Muscle layer of colon (tissue), 2 donors: ENCODE data around the gene RHOH.
"Not testable (repeated sequence)": the region's sequence is repeated elsewhere in the genome, so short reads cannot be mapped to it uniquely, and the experiment has no call there.

Source experiments
- H3K27ac ChIP-seq: one replicate; pipeline ENCODE4 v1.7.0; 2013; ENCODE audit warnings: low read depth, mild to moderate bottlenecking, low read length, moderate library complexity
- H3K27me3 ChIP-seq, 2 donors: one replicate each; pipeline ENCODE4 v1.7.0; 2013; ENCODE audit warnings: low read length in 2 of 2, mild to moderate bottlenecking in 2 of 2; ENCODE audit not compliant: insufficient read depth in 2 of 2, control insufficient read depth in 1 of 2
- H3K36me3 ChIP-seq: one replicate; pipeline ENCODE4 v1.7.0; 2013; ENCODE audit warnings: mild to moderate bottlenecking, low read length; ENCODE audit not compliant: insufficient read depth
- H3K4me1 ChIP-seq: one replicate; pipeline ENCODE4 v1.7.0; 2013; ENCODE audit warnings: mild to moderate bottlenecking, low read length; ENCODE audit not compliant: insufficient read depth
- H3K4me3 ChIP-seq, 2 donors: one replicate each; pipeline ENCODE4 v1.7.0; 2013; ENCODE audit warnings: low read length in 2 of 2, low read depth in 1 of 2, mild to moderate bottlenecking in 1 of 2, moderate library complexity in 1 of 2
- H3K9ac ChIP-seq: one replicate; pipeline ENCODE4 v1.7.0; 2013; ENCODE audit warnings: low read length
- H3K9me3 ChIP-seq: one replicate; pipeline ENCODE4 v1.7.0; 2013; ENCODE audit warnings: mild to moderate bottlenecking, low read length
- donor health status: abdominal sarcoma.
- donor health status: Adenocarcinoma of cecum.

RHOH gene

DNA sequence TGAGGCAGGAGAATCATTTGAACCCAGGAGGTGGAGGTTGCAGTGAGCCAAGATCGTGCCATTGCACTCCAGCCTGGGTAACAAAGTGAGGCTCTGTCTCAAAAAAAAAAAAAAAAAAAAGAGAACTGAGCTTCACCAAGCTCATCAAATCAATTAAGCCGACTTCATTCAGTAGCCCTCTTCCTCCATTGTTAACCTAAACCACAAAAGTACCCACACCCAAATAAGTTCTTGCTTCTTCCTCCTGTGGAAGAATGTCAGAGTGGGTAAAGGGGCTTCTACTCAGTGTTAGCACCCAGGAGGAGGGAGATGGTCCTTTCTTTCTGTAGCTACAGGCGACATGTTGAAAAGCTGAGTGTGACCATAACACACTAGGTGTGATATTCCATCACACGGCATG, 79.7 kb downstream of the RHOH start:
- H3K9me3 ChIP-seq: no peaks in the 10 kb centered on the region
- H3K4me1 ChIP-seq: no peaks in the 10 kb centered on the region
- H3K4me3 ChIP-seq: no peak overlapping the region
- no peaks in the 10 kb centered on the region for H3K27me3 ChIP-seq
- no peaks in the 10 kb centered on the region for H3K36me3 ChIP-seq
- H3K27ac ChIP-seq: no peak overlapping the region
- no peak overlapping the region for H3K9ac ChIP-seq

DNA sequence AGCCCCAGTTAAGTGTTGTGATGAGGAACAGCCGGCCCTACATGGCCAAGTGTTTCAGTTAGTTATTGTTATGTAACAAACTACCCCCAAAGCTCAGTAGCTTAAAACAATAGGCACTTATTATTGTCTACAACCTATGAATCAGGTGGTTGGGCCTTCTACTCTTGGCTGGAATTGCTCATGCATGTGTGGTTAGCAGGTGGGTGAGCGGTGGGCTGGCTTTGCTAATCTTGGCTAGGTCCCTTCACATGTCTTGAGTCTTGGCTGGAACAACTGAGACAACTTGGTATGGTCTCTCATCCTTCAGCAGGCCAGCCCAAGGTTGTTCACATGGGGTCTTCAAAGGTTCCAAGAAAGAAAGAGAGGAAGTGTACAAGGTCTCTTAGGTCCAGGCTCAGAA, 83.8 kb downstream of the RHOH start:
- H3K27ac ChIP-seq: no peak overlapping the region
- no peak overlapping the region for H3K9ac ChIP-seq
- H3K4me3 ChIP-seq: no peak overlapping the region
- H3K9me3 ChIP-seq: no peaks in the 10 kb centered on the region
- H3K27me3 ChIP-seq: no peaks in the 10 kb centered on the region
- H3K4me1 ChIP-seq: no peaks in the 10 kb centered on the region
- H3K36me3 ChIP-seq: no peaks in the 10 kb centered on the region

GRCh38 chr4:40281099-40281498, 84.3 kb downstream of the RHOH start:
- H3K27ac ChIP-seq: no peak overlapping the region
- no peaks in the 10 kb centered on the region for H3K9me3 ChIP-seq
- no peaks in the 10 kb centered on the region for H3K4me1 ChIP-seq
- H3K9ac ChIP-seq: no peak overlapping the region
- H3K4me3 ChIP-seq: no peak overlapping the region
- H3K36me3 ChIP-seq: no peaks in the 10 kb centered on the region
- H3K27me3 ChIP-seq: no peaks in the 10 kb centered on the region

DNA sequence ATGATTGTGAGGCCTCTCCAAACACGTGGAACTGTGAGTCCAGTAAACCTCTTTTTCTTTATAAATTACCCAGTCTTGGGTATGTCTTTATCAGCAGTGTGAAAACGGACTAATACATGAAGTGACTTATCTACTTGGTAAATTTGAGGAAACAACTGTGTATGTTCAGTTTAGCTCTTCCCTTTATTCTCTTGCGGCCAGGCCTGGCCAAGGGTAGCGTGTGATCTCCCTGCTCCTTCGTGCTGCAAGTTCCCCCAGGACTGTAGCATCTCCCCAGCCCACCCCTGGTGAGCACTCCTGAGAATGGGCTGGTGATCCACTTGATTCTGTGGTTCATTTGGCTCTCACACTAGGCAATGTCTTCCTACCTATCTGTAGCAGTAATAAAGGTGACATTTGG, 85.1 kb downstream of the RHOH start:
- Histone ChIP-seq H3K27me3 (no peaks in the 10 kb centered on the region), H3K4me1 (no peaks in the 10 kb centered on the region), H3K4me3 (no peak overlapping the region), H3K9me3 (no peaks in the 10 kb centered on the region), H3K9ac (no peak overlapping the region), H3K27ac (no peak overlapping the region), H3K36me3 (no peaks in the 10 kb centered on the region)

GRCh38 chr4:40282857-40283256, 86.0 kb downstream of the RHOH start:
- H3K36me3 ChIP-seq, H3K27me3 ChIP-seq, H3K27ac ChIP-seq, H3K9me3 ChIP-seq, H3K9ac ChIP-seq, H3K4me3 ChIP-seq, H3K4me1 ChIP-seq: not testable (repeated sequence)

- Histone ChIP-seq H3K36me3 (no peaks in the 10 kb centered on the region), H3K27ac (no peak overlapping the region), H3K4me3 (no peak overlapping the region), H3K4me1 (no peaks in the 10 kb centered on the region), H3K9ac (no peak overlapping the region), H3K9me3 (no peaks in the 10 kb centered on the region), H3K27me3 (no peaks in the 10 kb centered on the region)
Measured at GRCh38 chr4:40283413-40283812, 86.6 kb downstream of the RHOH start.

GRCh38 chr4:40283968-40284367, 87.1 kb downstream of the RHOH start:
- Histone ChIP-seq H3K4me3 (no peak overlapping the region), H3K27ac (no peak overlapping the region), H3K36me3 (no peaks in the 10 kb centered on the region), H3K9me3 (no peaks in the 10 kb centered on the region), H3K27me3 (no peaks in the 10 kb centered on the region), H3K4me1 (no peaks in the 10 kb centered on the region), H3K9ac (no peak overlapping the region)

DNA sequence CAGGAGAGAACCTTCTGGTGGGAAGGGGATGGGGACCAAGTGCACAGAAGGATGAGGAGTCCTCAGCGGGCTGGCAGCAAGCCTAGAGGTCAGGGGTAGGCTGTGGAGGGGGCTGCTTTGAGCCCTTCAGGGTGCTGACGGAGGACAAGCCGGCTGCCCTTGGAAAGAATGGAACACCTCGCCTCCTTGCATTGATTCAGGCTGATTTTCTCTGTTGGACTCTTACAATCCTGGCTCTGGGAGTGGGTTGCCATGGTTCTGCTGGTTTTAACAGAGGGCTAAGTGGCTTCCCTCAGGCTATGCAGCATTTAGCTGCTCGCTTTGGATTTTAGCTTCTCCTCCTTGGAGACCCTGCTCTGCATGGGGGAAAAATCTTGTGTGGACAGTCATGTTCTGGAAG, 88.9 kb downstream of the RHOH start:
- Histone ChIP-seq H3K27ac (no peak overlapping the region), H3K4me1 (no peaks in the 10 kb centered on the region), H3K9ac (no peak overlapping the region), H3K27me3 (no peaks in the 10 kb centered on the region), H3K9me3 (no peaks in the 10 kb centered on the region), H3K36me3 (no peaks in the 10 kb centered on the region), H3K4me3 (no peak overlapping the region)

DNA sequence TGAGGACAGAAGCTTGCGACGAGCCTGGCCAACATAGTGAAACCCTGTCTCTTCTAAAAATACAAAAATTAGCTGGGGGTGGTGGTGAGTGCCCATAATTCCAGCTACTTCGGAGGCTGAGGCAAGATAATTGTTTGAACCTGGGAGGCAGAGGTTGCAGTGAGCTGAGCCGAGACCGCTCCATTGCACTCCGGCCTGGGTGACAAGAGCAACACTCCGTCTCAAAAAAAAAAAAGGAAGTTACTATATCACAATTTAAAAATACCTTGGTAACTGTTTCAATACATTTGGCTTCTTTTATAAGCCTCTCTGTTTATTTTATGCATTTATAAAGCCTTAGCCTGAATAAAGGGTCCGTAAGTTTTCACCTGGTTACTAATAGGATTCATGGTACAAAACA, 91.7 kb downstream of the RHOH start:
- Histone ChIP-seq H3K27me3 (no peaks in the 10 kb centered on the region), H3K9me3 (no peaks in the 10 kb centered on the region), H3K4me1 (no peaks in the 10 kb centered on the region), H3K27ac (no peak overlapping the region), H3K36me3 (no peaks in the 10 kb centered on the region), H3K4me3 (no peak overlapping the region), H3K9ac (no peak overlapping the region)

DNA sequence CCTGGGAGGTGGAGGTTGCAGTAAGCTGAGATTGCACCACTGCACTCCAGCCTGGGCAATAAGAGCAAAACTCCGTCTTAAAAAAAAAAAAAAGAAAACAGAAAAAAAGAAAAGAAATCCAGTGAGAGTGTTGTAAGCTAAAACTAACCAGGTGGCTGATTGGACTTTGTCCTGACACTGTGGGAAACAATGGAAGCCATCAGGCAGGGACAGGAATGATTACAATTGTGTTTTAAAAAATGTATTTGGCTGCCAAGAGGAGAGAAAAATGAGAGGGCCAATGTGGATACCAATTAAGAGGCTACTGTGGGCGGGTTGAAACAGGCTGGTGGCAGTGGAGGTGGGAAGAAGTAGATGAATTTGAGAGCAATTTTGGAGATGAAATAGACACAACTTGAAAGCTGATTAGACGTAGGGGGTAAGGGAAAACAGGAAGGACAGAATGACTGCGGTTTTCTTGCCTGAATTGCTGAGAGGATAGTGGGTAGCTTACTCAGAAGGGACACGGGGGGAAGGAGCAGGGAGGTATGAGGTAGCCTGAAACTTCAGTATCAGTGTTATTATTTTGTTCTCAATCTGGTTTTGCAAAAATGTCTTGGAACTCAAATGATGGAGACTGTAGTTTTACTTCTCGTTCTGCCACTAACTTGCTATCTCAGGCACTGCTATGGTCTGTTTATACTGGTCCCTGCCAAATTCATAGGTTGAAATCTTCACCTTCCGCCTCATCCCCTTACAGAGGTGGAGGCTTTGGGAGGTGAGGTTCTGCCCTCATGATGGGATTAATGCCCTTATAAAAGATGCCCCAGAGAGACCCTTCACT, 92.7 kb downstream of the RHOH start:
- no peak overlapping the region for H3K27ac ChIP-seq
- H3K9me3 ChIP-seq: no peaks in the 10 kb centered on the region
- no peaks in the 10 kb centered on the region for H3K4me1 ChIP-seq
- H3K4me3 ChIP-seq: no peak overlapping the region
- H3K27me3 ChIP-seq: no peaks in the 10 kb centered on the region
- no peaks in the 10 kb centered on the region for H3K36me3 ChIP-seq
- no peak overlapping the region for H3K9ac ChIP-seq

- not testable (repeated sequence) for H3K4me1 ChIP-seq, H3K9ac ChIP-seq, H3K27me3 ChIP-seq, H3K27ac ChIP-seq, H3K9me3 ChIP-seq, H3K4me3 ChIP-seq, H3K36me3 ChIP-seq
Measured at GRCh38 chr4:40290611-40291186, 93.9 kb downstream of the RHOH start.

- H3K4me1 ChIP-seq: no peaks in the 10 kb centered on the region
- no peak overlapping the region for H3K9ac ChIP-seq
- no peak overlapping the region for H3K27ac ChIP-seq
Measured at GRCh38 chr4:40292313-40292759, 95.5 kb downstream of the RHOH start.

More at GRCh38 chr4:40292313-40292759, 95.5 kb downstream of the RHOH start:
- H3K27me3 ChIP-seq: no peaks in the 10 kb centered on the region
- no peaks in the 10 kb centered on the region for H3K9me3 ChIP-seq
- H3K4me3 ChIP-seq: no peak overlapping the region
- H3K36me3 ChIP-seq: no peaks in the 10 kb centered on the region
